Measurements from ENCODE around the gene CYP27B1. TPM values are rescaled to one million over a fixed set of nuclear protein-coding genes. Genes with fewer than 3 reads are reported as not detected.
"Not testable (repeated sequence)": the region's sequence is repeated elsewhere in the genome, so short reads cannot be mapped to it uniquely, and the experiment has no call there.

Gene CYP27B1
- total RNA-seq, 1 experiment from 2014 or later: 6.9 TPM

DNA sequence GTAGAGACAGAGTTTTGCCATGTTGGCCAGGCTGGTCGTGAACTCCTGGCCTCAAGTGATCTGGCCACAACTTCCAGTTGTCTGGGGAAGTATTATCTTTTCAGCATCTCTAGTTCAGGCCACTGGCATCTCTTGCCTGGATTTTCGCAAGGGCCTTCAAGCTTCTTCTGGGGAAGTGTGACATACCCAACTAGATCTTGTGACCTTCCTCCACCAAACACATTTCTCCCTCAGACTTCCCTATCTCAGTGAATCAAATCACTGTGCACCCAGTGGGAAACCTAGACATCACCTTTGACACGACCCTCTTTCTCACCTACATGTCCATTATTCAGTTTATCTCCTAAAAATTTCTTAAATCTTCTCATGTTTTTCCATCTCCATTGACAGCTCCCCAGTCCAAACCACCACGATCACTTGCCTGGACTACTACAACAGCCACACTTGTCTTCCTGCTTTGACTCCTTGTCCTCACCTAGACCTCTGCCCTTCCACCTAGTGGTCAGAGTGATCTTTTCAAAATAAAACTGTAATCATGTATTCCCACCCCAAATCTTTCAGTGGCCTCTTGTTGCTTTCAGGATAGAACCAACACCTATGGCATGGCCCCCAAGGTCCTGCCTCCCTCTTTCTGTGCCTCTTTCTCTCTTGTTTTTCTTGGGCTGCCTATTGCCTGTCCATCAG, 8.8 kb upstream of the CYP27B1 start:
- Mint-ChIP-seq H3K27me3 (ENCODE audit: insufficient read depth, unreplicated experiment) (no peaks in the 10 kb centered on the region), H3K27ac (ENCODE audit: unreplicated experiment) (no peak overlapping the region), H3K4me1 (ENCODE audit: low read depth, unreplicated experiment) (peaks cover under 1% of the 10 kb centered on the region), H3K36me3 (ENCODE audit: insufficient read depth, unreplicated experiment) (peaks cover 19% of the 10 kb centered on the region), H3K4me3 (ENCODE audit: unreplicated experiment) (no peak overlapping the region), H3K9me3 (ENCODE audit: unreplicated experiment) (no peaks in the 10 kb centered on the region)
- Histone ChIP-seq H3K4me3 (ENCODE audit: low read depth, low read length) (no peak overlapping the region), H3K27me3 (replicated peaks; ENCODE audit: control insufficient read depth, insufficient read depth, low read length) (no peaks in the 10 kb centered on the region), H3K4me1 (peaks cover 8% of the 10 kb centered on the region), H3K36me3 (ENCODE audit: control insufficient read depth, insufficient read depth, low read length) (peaks cover 1% of the 10 kb centered on the region; the same call in 1 of the 2 replicates), H3K9me3 (no peaks in the 10 kb centered on the region)
- ChIA-PET CTCF (no interaction called here), POLR2A (no interaction called here)
- BruUV-seq (replicated peaks): no TSS peak
- intact Hi-C loops (cut with micrococcal nuclease; ENCODE audit: unreplicated experiment): no loop called here
- peak; percentile 21 to 38 for TF ChIP-seq CTCF (IDR thresholded peaks at IDR 0.05; ENCODE audit: insufficient read depth in 1 of 2, low read depth in 1 of 2, low read length in 1 of 2, severe bottlenecking in 1 of 2, unreplicated experiment in 1 of 2)
- peak in 1 of 2 experiments; percentile 12 for DNase-seq

- no peak overlapping the region for H3K4me3 Mint-ChIP-seq (ENCODE audit: unreplicated experiment)
- intact Hi-C loops (cut with micrococcal nuclease; ENCODE audit: unreplicated experiment): no loop called here
- H3K4me1 Mint-ChIP-seq (ENCODE audit: low read depth, unreplicated experiment): peaks cover 7% of the 10 kb centered on the region
- TF ChIP-seq CTCF (IDR thresholded peaks at IDR 0.05; ENCODE audit: insufficient read depth in 1 of 2, low read depth in 1 of 2, low read length in 1 of 2, severe bottlenecking in 1 of 2, unreplicated experiment in 1 of 2): no peak
- H3K36me3 Mint-ChIP-seq (ENCODE audit: insufficient read depth, unreplicated experiment): peaks cover 22% of the 10 kb centered on the region
- H3K4me1 ChIP-seq: peaks cover 9% of the 10 kb centered on the region
- H3K4me3 ChIP-seq (ENCODE audit: low read depth, low read length): no peak overlapping the region
- H3K27ac Mint-ChIP-seq (ENCODE audit: unreplicated experiment): no peak overlapping the region
- no TSS peak for BruUV-seq (replicated peaks)
- H3K9me3 Mint-ChIP-seq (ENCODE audit: unreplicated experiment): no peaks in the 10 kb centered on the region
- no peaks in the 10 kb centered on the region for H3K27me3 Mint-ChIP-seq (ENCODE audit: insufficient read depth, unreplicated experiment)
- peaks cover 3% of the 10 kb centered on the region for H3K36me3 ChIP-seq (ENCODE audit: control insufficient read depth, insufficient read depth, low read length)
- DNase-seq: no peak
- H3K27me3 ChIP-seq (replicated peaks; ENCODE audit: control insufficient read depth, insufficient read depth, low read length): no peaks in the 10 kb centered on the region
- POLR2A ChIA-PET: no interaction called here
- H3K9me3 ChIP-seq: no peaks in the 10 kb centered on the region
- CTCF ChIA-PET: interaction anchor here (0.8 kb wide), 1 partner anchor 8 kb away, joined by 3 read pairs; no protein-coding TSS in a partner anchor
Measured at GRCh38 chr12:57775044-57775443, 8.2 kb upstream of the CYP27B1 start.

DNA sequence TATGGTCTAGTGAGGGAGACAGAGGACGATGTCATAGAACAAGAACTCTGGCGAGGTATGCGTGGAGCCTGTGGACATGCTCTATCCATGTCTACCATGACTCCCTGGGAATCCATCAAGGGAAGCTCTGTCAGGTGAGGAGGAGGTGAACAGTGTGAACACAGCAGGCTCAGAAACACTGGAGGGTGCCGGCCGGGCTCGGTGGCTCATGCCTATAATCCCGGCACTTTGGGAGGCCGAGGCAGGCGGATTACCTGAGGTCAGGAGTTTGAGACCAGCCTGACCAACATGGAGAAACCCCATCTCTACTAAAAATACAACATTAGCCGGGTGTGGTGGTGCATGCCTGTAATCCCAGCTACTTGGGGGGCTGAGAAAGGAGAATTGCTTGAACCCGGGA, 7.8 kb upstream of the CYP27B1 start:
- H3K4me3 Mint-ChIP-seq (ENCODE audit: unreplicated experiment); BruUV-seq (replicated peaks); H3K4me3 ChIP-seq (ENCODE audit: low read depth, low read length); H3K4me1 ChIP-seq; DNase-seq; H3K36me3 ChIP-seq (ENCODE audit: control insufficient read depth, insufficient read depth, low read length); H3K4me1 Mint-ChIP-seq (ENCODE audit: low read depth, unreplicated experiment); POLR2A ChIA-PET; H3K27ac Mint-ChIP-seq (ENCODE audit: unreplicated experiment); H3K9me3 ChIP-seq; H3K9me3 Mint-ChIP-seq (ENCODE audit: unreplicated experiment); intact Hi-C loops (cut with micrococcal nuclease; ENCODE audit: unreplicated experiment); H3K27me3 Mint-ChIP-seq (ENCODE audit: insufficient read depth, unreplicated experiment); H3K27me3 ChIP-seq (replicated peaks; ENCODE audit: control insufficient read depth, insufficient read depth, low read length): not testable (repeated sequence)
- peaks cover 22% of the 10 kb centered on the region for H3K36me3 Mint-ChIP-seq (ENCODE audit: insufficient read depth, unreplicated experiment)
- CTCF ChIA-PET: interaction anchor here (0.8 kb wide), 1 partner anchor 9 kb away, joined by 3 read pairs; no protein-coding TSS in a partner anchor
